DLD1 (cell line): Measurements from ENCODE around the gene UQCRHL.

Experiments
- in situ Hi-C: cut with HindIII; loops from 2 replicates; pipeline ENCODE4 v1.10.0; 2017; ENCODE audit warnings: low sequenced_read_pairs

The UQCRHL gene

DNA sequence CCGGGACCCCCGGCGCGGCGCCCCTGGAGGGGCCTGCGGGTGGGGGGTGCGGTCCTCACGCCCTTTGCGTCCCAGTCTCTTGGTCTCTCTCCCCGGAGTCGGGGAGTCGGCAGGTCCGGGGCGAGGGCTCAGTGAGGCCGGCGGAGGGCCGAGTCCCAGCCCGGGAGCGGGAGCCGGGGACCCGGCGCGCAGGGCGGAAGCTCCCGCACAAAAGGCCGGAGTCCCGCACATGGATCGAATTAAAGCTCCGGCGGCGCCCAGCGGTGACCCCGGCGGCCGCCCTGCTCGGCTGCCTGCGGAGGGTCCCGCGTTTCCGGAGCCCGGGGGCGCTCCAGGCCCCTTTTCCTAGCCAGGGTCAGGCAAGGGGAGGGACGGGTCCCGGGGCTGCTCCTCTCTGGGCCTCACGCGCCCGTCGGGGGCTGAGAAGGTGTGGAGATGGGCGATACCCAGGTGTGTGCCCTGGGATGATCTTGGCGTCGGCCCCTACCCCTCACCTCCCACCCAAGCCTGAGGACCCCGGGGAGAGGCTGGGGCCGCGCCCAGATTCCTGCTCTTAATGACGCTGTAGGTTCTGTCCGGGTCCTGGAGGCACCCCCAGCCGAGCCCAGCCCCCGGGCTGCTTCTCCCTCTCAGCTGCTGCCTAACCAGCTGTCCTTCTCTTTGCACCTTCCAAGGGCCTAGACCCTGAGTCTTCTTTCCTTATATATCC is 48.3 kb downstream of the UQCRHL start:
- in situ Hi-C loops, result no loop called here

DNA sequence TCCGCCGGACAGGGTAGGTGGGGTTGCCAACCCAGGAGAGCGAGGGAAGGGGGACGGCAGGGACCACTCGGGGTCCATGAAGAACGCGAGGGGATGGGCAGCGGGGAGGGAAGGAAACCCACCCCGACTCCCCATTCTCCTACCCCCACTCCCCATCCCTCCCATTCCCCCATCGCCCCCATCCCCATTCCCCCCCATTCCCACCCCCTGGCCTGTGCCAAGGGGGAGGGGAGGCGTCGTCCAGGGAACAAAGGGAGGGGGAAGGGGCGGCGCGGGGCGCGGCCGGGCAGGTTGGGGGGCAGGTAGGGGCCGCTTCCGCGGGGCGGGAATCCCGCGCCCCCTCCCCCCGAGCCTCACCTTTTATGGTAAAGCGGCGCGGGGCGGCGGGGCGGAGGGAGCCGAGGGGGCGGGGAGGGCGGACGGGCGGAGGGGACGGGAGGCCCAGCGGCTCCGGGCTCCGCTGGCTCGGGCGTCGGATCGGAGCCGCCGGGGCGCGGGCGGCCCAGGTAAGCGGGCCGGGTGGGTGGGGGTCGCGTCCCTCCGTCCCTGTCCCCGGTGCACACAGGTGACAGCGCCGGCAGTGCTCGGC is 49.0 kb downstream of the UQCRHL start, which contains the start of gene FBLIM1:
FBLIM1 (plus strand) TSS at position 453 of the 589 bp plus-strand sequence. CDS start 6,189 bp downstream, outside the sequence.
- in situ Hi-C loops, result no loop called here

GRCh38 chr1:15757575-15758342 is 49.7 kb downstream of the UQCRHL start:
- in situ Hi-C loops, result no loop called here
